Thyroid gland (tissue), 4 donors: ENCODE data around the gene DOCK3.

Experiments
- POLR2A ChIP-seq, 2 donors: fragments of 450-650 bp; IDR thresholded peaks; one replicate each; pipeline ENCODE4 v1.6.1; 2017; ENCODE audit warnings: antibody characterized with exemption in 2 of 2, mild to moderate bottlenecking in 2 of 2, moderate library complexity in 1 of 2
- TF ChIP-seq, protein P1 (sequence below), 6 experiments: fragments of 200-600 bp in 3 of 6; fragments of 450-650 bp in 3 of 6; sonication (generic) in 3 of 6; IDR thresholded peaks; one replicate each; pipeline ENCODE4 v1.5.1; 2016 to 2019; ENCODE audit warnings: antibody characterized with exemption in 6 of 6, mild to moderate bottlenecking in 2 of 6, inconsistent platforms in 1 of 6, moderate library complexity in 1 of 6

DNA sequence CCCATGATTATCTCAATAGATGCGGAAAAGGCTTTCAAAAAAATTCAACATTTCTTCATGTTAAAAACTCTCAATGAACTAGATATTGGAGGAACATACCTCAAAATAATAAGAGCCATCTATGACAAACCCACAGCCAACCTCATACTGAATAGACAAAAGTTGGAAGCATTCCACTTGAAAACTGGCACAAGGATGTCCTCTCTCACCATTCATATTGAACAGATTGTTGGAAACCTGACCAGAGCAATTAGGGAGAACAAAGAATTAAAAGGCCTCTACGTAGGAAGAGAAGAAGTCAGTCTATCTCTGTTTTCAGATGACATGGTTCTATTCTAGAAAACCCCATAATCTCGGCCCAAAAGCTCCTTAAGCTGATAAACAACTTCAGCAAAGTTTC, 435.9 kb downstream of the DOCK3 start:
- TF ChIP-seq, protein P1, sequence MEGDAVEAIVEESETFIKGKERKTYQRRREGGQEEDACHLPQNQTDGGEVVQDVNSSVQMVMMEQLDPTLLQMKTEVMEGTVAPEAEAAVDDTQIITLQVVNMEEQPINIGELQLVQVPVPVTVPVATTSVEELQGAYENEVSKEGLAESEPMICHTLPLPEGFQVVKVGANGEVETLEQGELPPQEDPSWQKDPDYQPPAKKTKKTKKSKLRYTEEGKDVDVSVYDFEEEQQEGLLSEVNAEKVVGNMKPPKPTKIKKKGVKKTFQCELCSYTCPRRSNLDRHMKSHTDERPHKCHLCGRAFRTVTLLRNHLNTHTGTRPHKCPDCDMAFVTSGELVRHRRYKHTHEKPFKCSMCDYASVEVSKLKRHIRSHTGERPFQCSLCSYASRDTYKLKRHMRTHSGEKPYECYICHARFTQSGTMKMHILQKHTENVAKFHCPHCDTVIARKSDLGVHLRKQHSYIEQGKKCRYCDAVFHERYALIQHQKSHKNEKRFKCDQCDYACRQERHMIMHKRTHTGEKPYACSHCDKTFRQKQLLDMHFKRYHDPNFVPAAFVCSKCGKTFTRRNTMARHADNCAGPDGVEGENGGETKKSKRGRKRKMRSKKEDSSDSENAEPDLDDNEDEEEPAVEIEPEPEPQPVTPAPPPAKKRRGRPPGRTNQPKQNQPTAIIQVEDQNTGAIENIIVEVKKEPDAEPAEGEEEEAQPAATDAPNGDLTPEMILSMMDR (IDR thresholded peaks at IDR 0.05) = no peak
- no peak for TF ChIP-seq POLR2A (IDR thresholded peaks at IDR 0.05)
